ENCODE results near the gene MRNIP.

DNA sequence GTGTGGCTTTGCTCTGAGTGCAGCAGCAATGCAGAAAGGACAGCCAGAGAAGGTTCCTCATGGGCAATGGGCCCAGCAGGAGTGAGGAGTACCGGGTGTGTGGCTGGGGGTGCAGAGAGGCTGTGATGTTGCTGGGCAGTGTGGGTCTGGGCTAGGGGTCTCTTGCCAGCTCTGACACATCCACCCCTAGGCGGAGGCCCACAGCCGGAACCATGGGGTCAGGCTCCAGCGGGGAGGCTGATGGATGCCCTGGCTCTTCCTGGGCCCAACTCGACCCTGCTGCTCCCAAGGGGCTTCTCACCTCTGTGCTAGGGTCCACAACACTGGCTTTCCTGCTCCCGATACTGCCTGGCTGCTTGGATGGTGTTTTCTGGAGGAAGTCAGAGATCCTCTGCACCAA, 29.2 kb upstream of the MRNIP start:
- no peak for TF ChIP-seq SIN3A (IDR thresholded peaks at IDR 0.05; ENCODE audit: borderline replicate concordance, insufficient read depth, low read length)
- no peak for TF ChIP-seq POLR2AphosphoS5 (IDR thresholded peaks at IDR 0.05; ENCODE audit: low read depth, low read length)

Data from PFSK-1 (cell line).